Retina (tissue), 1 donor: ENCODE measurements around the gene SP2.
"Not testable (repeated sequence)": the region's sequence is repeated elsewhere in the genome, so short reads cannot be mapped to it uniquely, and the experiment has no call there.

Experiments used
- DNase-seq: peaks from one replicate; pipeline ENCODE4 v3.0.0-alpha.2; 2016

Gene SP2

GRCh38 chr17:47925678-47925988 lies 29.6 kb downstream of the SP2 start:
- DNase-seq = no peak

DNA sequence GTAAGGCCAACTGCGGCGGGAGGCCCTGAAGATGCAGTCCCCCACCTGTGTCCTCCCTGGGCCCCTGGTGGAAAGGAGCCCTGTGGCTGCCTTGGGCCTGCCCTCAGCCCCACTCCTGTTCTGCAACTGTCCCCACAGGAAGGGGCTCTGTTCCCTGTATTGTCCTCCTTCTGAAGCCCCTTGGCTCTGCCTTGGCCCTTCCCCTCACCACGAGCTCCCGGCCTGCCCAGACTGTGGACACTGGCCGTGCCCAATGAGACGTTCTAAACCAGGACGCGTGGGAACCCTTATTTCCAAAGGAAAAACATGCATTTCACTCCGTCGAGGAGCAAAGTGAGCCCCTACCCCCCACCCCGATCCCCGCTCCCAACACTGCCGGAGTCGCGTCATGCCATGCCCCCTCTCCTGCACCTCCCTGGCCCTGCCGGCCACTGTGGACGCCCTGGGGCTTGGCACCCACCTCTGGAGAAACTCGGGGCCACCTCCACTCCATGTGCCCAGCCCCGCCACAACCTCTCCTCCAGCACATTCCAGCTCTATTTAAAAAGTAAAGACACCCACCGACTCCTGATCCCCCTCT lies 31.9 kb downstream of the SP2 start:
- DNase-seq = no peak

DNA sequence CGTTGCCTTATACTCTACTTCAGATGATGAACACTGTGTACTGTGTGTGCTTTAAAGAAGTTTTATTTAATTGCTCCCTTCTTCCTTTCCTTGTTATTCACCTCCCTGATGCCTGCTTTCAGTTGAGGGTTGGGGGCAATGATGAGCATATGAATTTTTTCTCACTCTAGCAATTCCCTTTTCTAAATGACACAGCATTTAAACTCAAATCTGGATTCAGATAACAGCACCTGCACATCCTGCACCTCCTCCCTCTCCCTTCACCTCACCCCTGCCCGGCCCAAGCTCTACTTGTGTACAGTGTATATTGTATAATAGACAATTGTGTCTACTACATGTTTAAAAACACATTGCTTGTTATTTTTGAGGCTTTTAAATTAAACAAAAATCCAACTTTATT lies 32.4 kb downstream of the SP2 start:
- DNase-seq = no peak

- DNase-seq = no peak
Measured at GRCh38 chr17:47929218-47930000, 33.4 kb downstream of the SP2 start.

- no peak for DNase-seq
Measured at GRCh38 chr17:47931848-47932247, 35.8 kb downstream of the SP2 start.

DNA sequence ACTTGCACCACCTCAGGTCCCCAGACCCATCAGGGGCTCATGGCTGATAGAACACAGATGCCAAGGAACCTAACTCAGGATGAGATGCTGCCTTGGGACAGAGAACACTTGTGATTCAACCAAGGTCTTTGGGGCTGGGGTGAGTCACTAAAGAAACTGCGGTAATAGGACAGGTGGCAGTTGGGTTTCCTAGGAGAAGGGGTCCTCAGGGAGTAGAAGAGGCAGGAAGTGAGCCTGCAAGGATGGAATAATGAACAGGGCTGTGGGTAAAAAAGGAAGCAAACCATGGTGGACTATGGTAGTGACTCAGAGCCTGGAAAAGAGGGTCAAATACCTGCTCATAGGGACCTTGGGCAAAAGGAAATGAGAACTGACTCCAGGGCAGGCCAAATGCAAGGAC lies 38.8 kb downstream of the SP2 start:
- DNase-seq = no peak

DNA sequence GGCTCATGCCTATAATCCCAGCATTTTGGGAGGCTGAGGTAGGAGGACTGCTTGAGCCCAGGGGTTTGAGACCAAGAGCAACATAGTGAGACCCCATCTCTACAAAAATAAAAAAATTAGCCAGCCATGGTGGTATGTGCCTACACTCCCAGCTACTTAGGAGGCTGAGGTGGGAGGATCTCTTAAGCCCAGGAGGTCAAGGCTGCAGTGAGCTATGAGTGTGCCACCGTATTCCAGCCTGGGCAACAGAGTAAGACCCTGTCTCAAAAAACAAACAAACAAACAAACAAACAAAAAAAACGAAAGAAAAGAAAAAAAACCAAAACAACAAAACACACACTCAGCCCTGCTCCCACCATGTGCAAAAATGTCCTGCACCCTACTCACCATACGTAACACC lies 39.4 kb downstream of the SP2 start:
- DNase-seq = not testable (repeated sequence)

DNA sequence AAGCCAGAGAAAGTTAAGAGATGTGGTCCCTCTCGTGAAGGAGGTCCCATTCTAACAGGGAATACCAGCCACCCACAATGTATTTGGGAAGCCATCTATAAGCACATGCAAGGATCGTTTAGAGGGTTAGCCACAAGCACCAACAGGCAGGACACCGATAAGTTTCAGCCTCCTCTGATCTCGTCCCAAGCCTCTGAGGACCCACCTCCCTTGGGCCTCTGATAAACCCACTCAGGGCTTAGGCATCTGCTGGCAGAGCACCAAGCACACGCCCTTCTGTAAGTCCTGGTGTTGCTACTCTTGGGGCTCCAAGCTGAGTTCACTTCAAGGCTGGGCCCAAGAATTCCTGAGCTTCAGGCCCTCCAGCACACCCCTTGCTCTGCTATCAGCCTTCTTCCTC lies 39.9 kb downstream of the SP2 start:
- no peak for DNase-seq

- no peak for DNase-seq
Measured at GRCh38 chr17:47937941-47938340, 41.9 kb downstream of the SP2 start.

DNA sequence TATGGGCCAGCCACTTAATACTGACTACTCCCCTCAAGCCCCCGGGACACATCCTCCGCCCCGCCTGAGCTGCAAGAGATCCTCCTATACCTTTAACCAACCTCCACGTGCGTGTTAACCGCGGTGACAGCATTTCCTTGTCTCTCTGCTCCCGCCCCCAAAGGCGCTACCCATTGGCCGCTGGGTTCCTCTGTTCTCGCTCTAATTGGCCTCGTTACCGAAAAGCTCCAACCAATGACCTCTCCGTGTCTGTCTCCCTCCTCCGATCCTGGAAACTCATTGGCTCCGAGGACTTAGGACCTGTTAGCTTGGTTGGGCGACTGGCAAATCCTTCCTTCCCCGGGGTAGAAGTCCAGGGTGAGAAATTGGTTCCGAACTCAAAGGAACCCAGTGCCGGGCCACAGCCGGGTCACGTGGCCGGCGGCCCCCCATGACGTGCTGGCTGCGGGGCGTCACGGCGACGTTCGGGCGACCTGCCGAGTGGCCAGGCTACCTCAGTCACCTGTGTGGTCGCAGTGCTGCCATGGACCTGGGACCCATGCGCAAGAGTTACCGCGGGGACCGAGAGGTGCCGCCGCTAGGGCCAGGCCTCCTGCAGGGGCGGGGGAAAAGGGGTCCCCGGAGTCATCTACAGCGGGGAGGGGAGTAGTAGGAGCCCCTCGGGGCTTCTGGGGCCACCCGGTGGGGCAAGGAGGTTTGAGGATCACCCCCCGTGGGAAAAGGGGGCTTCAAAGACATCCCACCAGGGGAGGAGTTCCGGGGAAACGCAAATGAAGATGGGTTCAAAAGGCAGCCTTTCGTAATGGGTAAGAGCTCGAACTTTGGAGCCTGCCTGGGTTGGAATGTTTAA lies 45.4 kb downstream of the SP2 start, which contains the start of gene PNPO:
Gene PNPO, plus strand, starts transcription at position 326 of the 850 bp plus-strand sequence. Its CDS starts 105 bp downstream, at position 431.
- DNase-seq = peak; percentile 89

GRCh38 chr17:47942096-47942510 lies 46.1 kb downstream of the SP2 start:
- no peak for DNase-seq

DNA sequence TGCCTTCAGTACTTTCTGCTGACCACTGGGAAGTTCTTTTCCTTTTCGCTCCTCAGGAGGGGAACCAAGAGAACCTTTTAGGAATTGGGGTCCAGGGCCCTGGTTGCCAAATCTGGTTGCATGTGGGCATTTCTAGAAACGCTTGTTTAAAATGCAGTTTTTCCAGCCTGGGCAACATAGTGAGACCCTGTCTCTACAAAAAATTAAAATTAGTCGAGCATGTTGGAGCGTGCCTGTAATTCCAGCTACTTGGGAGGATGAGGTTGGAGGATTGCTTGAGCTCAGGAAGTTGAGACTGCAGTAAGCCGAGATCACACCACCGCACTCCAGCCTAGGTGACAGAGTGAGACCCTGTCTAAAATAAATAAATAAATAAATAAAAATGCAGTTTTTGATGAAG lies 46.5 kb downstream of the SP2 start:
- no peak for DNase-seq

DNA sequence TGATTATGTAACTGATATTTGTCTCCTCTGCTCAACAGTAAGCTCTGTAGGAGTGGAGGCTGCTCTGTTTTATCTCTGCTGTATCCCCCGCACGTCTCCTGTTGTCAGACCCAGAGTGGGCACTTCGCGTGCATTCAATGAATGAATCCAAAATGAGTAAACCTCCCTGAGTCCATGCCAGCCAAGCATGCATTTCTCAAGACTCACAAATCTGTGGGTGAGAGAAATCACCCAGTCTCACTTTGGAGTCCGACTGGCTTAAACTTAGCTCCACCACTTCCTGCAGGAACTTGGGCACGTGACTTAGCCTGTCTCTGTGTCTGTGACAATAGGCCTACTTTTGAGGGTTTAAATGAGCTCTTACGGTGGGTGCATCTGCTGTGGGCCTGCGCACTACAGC lies 49.0 kb downstream of the SP2 start:
- DNase-seq = no peak

DNA sequence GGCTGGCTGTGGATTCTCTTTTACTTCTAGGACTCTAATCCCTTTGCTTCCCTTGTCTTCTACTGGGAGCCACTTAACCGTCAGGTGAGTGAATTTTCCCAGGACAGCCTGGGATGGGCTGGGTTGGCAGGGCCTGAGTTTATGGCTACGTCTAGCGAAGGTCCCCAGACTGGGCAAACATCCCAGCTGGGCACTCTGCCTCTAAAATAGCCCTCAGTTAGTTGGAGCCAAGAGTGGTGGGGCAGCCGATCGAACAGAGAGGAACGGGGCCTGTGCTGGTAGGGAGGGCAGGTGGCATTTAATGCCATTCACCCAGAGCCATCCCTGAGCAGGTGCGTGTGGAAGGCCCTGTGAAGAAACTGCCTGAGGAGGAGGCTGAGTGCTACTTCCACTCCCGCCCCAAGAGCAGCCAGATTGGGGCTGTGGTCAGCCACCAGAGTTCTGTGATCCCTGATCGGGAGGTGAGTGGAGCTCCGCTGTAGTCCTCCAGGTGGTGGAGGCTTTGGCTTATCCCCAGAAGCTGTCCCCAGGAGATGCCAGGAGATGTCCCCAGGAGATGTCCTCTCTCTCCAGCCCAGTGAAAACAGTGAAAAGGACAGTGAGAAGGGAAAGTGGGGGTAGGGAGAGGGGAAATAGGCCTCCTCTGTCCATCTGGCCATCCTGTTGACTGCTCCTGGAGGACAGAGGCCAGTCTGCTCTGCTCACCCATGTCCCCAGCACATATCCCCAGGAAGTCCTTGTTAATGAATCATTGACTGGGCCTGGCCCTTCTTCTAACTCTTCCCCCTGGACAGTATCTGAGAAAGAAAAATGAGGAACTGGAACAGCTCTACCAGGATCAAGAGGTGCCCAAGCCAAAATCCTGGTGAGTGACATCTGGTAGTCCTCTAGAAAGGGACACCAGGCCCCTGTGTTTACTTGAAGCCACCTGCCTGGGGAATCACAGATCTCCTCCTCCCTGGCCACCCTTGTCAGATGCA lies 49.8 kb downstream of the SP2 start:
- no peak for DNase-seq

DNA sequence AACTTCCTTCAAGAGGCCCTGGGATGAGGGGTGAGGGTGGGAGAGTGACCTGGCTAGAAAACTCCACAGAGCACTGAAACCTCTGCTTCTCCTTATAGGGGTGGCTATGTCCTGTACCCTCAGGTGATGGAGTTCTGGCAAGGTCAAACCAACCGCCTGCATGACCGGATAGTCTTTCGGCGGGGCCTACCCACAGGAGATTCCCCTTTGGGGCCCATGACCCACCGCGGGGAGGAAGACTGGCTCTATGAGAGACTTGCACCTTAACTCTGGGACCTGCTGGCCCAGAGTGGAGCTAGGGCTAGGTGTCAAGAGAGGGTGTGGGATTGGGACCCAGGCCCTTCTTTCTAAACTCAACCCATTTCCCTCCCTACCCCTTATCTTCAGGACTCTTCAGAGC lies 50.5 kb downstream of the SP2 start:
- DNase-seq = no peak

DNA sequence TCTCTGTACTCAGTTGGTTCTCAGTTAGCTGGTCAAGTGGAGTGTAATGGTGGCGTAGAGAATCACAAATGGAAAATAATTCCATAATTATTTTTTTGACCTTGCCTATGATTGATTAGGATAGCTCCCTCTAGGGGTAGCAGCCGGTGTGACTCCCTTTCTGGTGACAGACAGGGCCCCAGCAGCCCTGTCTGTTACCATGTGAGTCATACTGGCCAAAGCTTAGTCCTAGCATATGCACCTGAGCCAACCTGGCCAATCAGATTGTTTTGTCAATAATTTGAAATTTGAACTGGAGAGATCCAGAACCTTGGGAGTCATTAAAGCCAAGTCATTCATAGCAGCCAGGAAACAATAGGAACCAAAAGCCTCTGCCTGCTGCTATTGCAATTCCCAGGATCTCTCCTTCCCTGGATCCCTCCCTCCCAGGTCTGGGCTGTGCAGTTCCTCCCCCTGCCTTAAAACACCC lies 50.9 kb downstream of the SP2 start:
- DNase-seq = peak; percentile 40

GRCh38 chr17:47948706-47949196 lies 52.7 kb downstream of the SP2 start:
- DNase-seq = no peak

- DNase-seq = peak; percentile 87
Measured at GRCh38 chr17:47949197-47949759, 53.2 kb downstream of the SP2 start.

GRCh38 chr17:47949946-47950345 lies 53.9 kb downstream of the SP2 start:
- DNase-seq = no peak

GRCh38 chr17:47950448-47950847 lies 54.4 kb downstream of the SP2 start:
- DNase-seq = no peak

DNA sequence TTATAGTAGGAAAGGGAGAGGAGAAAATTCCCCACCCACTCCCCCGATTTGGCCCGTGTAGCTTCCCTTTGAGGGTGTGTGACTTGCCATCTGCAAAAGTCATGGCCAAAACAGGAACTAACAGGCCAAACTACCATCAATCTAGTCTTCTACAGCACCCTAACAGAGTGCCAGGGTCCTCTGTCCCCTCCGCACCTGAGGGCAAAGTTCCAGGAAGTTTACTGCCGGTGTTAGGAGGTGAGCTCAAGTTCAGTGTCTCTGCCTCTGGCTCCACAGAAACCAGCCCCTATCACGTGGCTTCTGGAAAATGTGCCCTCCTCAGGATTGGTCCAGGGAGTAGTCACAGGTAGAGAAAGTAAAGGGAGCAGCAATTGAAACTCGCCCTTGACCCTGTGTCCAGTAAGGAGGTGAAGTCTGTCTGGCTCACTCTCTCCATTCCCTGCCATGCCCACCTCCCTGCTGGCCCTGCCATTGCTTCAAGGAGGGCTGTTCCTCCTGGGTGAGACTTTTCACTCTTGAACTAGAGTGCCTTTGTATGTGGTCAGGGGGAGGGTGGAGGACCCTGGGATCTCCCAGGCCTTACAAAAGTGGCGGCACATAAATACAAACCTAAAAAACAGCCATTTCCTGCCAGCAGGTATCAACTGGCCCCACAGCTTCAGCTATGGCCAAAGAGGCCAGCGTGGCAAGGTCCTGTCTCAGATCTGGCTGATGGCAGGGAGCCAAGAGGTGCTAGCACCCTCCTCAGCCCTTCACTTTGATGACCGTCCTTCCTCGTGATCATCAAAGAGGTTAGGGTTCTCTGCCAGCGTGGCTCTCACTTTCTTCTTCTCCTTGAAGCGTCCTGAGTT lies 56.4 kb downstream of the SP2 start:
- no peak for DNase-seq
